Measurements from ENCODE around the gene MYO15A.

Gene MYO15A

GRCh38 chr17:18138065-18138749 is 29.7 kb downstream of the MYO15A start:
- DNase-seq, result no peak

- DNase-seq, result no peak
Observed at GRCh38 chr17:18139092-18139491, 30.5 kb downstream of the MYO15A start.

GRCh38 chr17:18139498-18139897 is 30.9 kb downstream of the MYO15A start:
- no peak for DNase-seq

GRCh38 chr17:18139949-18140348 is 31.4 kb downstream of the MYO15A start:
- no peak for DNase-seq

- DNase-seq, result no peak
Observed at GRCh38 chr17:18140648-18141047, 32.1 kb downstream of the MYO15A start.

- no peak for DNase-seq
Observed at GRCh38 chr17:18141210-18141803, 32.8 kb downstream of the MYO15A start.

GRCh38 chr17:18142417-18142816 is 33.9 kb downstream of the MYO15A start:
- DNase-seq, result no peak

- no peak for DNase-seq
Observed at GRCh38 chr17:18143044-18143936, 34.7 kb downstream of the MYO15A start.

- DNase-seq, result no peak
Observed at GRCh38 chr17:18144261-18144660, 35.7 kb downstream of the MYO15A start.

- no peak for DNase-seq
Observed at GRCh38 chr17:18144855-18145254, 36.3 kb downstream of the MYO15A start.

- DNase-seq, result no peak
Observed at GRCh38 chr17:18145811-18146210, 37.3 kb downstream of the MYO15A start.

GRCh38 chr17:18146259-18146658 is 37.7 kb downstream of the MYO15A start:
- DNase-seq, result no peak

- no peak for DNase-seq
Observed at GRCh38 chr17:18146980-18147379, 38.4 kb downstream of the MYO15A start.

- DNase-seq, result no peak
Observed at GRCh38 chr17:18148586-18148985, 40.0 kb downstream of the MYO15A start.

- no peak for DNase-seq
Observed at GRCh38 chr17:18151290-18151689, 42.7 kb downstream of the MYO15A start.

GRCh38 chr17:18155179-18155578 is 46.6 kb downstream of the MYO15A start:
- DNase-seq, result no peak

- DNase-seq, result no peak
Observed at GRCh38 chr17:18156171-18156975, 47.8 kb downstream of the MYO15A start.

GRCh38 chr17:18156976-18157280 is 48.4 kb downstream of the MYO15A start:
- DNase-seq, result no peak

- DNase-seq, result no peak
Observed at GRCh38 chr17:18157354-18157985, 48.9 kb downstream of the MYO15A start.

- peak; percentile 94 for DNase-seq
Observed at GRCh38 chr17:18158022-18158600, 49.6 kb downstream of the MYO15A start.

GRCh38 chr17:18159551-18160120 is 51.1 kb downstream of the MYO15A start:
- DNase-seq, result no peak
